Heart right ventricle (tissue), 16 donors: ENCODE measurements around the gene KSR1. TPM values are rescaled to one million over a fixed set of nuclear protein-coding genes. Genes with fewer than 3 reads are reported as not detected.

ENCODE experiments used
- ATAC-seq, 8 donors: fragments of 200-7000 bp; cut with Tn5 transposase; one replicate each; pipeline ENCODE4 v1.9.1; 2020; ENCODE audit warnings: mild to moderate bottlenecking in 8 of 8, moderate library complexity in 8 of 8, moderate number of reproducible peaks in 1 of 8
- DNase-seq, 2 donors: peaks; one replicate each; pipeline ENCODE4 v3.0.0-alpha.2; 2020
- H3K27ac ChIP-seq, 10 donors: fragments of 200-600 bp; sonication (generic) in 2 of 10; one replicate each; pipeline versions ENCODE4 v1.5.0 to v1.8.0; 2020 to 2022; ENCODE audit warnings: mild to moderate bottlenecking in 3 of 10
- H3K27me3 ChIP-seq, 7 donors: fragments of 200-600 bp; one replicate each; pipeline ENCODE4 v1.8.0; 2021 to 2022; ENCODE audit warnings: mild to moderate bottlenecking in 2 of 7
- H3K36me3 ChIP-seq, 9 donors: fragments of 200-600 bp; sonication (generic) in 1 of 9; one replicate each; pipeline versions ENCODE4 v1.5.0 to v1.8.0; 2020 to 2022; ENCODE audit warnings: mild to moderate bottlenecking in 2 of 9
- H3K4me1 ChIP-seq, 9 donors: fragments of 200-600 bp; sonication (generic) in 1 of 9; one replicate each; pipeline versions ENCODE4 v1.5.0 to v1.8.0; 2020 to 2022; ENCODE audit warnings: mild to moderate bottlenecking in 4 of 9
- H3K4me3 ChIP-seq, 10 donors: fragments of 200-600 bp; sonication (generic) in 2 of 10; one replicate each; pipeline versions ENCODE4 v1.5.0 to v1.8.0; 2020 to 2022; ENCODE audit warnings: mild to moderate bottlenecking in 7 of 10, moderate library complexity in 2 of 10
- H3K9me3 ChIP-seq, 11 donors: fragments of 200-600 bp in 10 of 11; sonication (generic) in 2 of 11; one replicate each; pipeline versions ENCODE4 v1.5.0 to v1.8.0; 2013 to 2022; ENCODE audit warnings: mild to moderate bottlenecking in 2 of 11, control low read depth in 1 of 11, moderate library complexity in 1 of 11
- CTCF ChIP-seq, 9 donors: fragments of 200-600 bp; sonication (generic) in 2 of 9; IDR thresholded peaks; one replicate each; pipeline versions ENCODE4 v1.5.0 to v1.8.0; 2021 to 2022; ENCODE audit warnings: antibody characterized with exemption in 9 of 9, mild to moderate bottlenecking in 5 of 9, moderate library complexity in 1 of 9
- WGBS, 2 donors: extraction: QIAGEN DNeasy Blood & Tissue Kit; methylation state at CpG; one replicate each; pipeline ENCODE4 v1.1.7; 2013; ENCODE audit warnings: inconsistent platforms in 1 of 2; 5-methylcytosine and 5-hydroxymethylcytosine counted together
- intact Hi-C, 10 donors: fragments of 100-400 bp; cut with DNase I; formaldehyde crosslinking; loops; one replicate each; pipeline versions ENCODE4 v1.11.1 to v1.14.2; 2022
- polyA plus RNA-seq, 2 donors: library from polyadenylated mRNA; stranded (reverse); fragments of 200-250 nt; gene quantifications; one replicate each; pipeline ENCODE4 v1.2.3, GENCODE V29; 2013
- total RNA-seq, 10 donors: library from RNA; stranded (reverse); fragmentation: NEBNext Ultra II Directional in 3 of 10; extraction: Animal tissue kit (Norgen Biotek cat#: 25700) in 3 of 10; gene quantifications; one replicate each; pipeline versions ENCODE4 v1.2.1 to v1.2.4, GENCODE V29; 2021 to 2023
- donor health status: Arrhythmogenic right ventricular cardiomyopathy.
- donor health status: ischemic (EF 13 %, LVEDD 7.1; RV severe dilation, severe dysfunction).
- donor health status: healthy with polysubstance abuse.
- donor health status: DM: no; HTN: yes; CAD: no.
- donor health status: DM: no; HTN: no; CAD: no.
- donor health status: ischemic (EF 25% LVEDD 6.9; RV normal size, moderate dysfunction).
- donor health status: ischemic (EF 25% LVEDD 5.7; RV mildly dilated, moderate dysfunction).
- donor health status: healthy.
- donor health status: DM: yes; HTN: yes; CAD: no.
- donor health status: Ischemic cardiomyopathy.
- donor health status: ischemic (EF 35%, LVEDD 5.7; RV mildly dilated, moderate dysfunction).
- donor health status: nonischemic (EF 11% LVEDD 7.7; RV severe dilation, severe dysfunction).
- donor health status: DM: yes; HTN: yes; CAD: no.
- donor health status: PGD.
- donor health status: ischemic (EF 29% LVEDD 5.4; RV normal size, mild dysfunction).
- donor health status: nonischemic (EF 23%, LVEDD 6.1; RV moderate dilation, normal function).

Gene KSR1
- total and polyA plus RNA-seq, 12 donors, result 5.6 to 19.6 (median 8.6) TPM

DNA sequence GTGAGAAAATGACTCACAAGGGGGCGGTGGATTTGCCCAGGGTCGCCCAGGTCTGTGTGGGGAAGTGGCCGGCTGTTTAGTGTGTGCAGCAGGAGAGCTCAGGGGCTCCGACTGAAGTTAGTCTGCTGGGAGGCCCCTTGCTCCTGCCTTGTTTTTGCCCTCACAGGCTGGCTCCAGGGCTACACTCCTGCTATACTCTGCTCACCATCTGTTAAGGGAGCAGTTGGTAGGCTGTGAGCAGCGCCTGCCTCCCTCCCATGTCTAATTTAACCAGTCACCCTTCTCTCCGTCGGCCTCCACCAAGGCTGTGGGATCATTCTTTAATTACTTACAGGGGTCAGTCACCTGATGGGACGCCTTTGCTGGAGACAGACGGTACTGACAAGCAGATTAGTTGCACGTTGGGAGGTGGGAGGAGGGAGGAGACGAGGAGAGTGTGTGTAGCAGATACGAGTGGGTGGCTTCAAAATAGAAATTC, 35.5 kb downstream of the KSR1 start:
- 68 to 74% methylated on average over 12 of the region's 12 CpGs for WGBS, 2 donors
- Histone ChIP-seq H3K27ac (no peak overlapping the region), H3K27me3 (no peaks in the 10 kb centered on the region), H3K9me3 (no peaks in the 10 kb centered on the region), H3K4me3 (no peak overlapping the region), H3K36me3 (no peaks in the 10 kb centered on the region), H3K4me1 (peaks cover 15 to 67% (median 46%) of the 10 kb centered on the region in 9 donors)
- DNase-seq, result no peak
- no peak for ATAC-seq
- no peak for TF ChIP-seq CTCF (IDR thresholded peaks at IDR 0.05)
- intact Hi-C loops, result loop anchor here in 8 of 10 donors (5.0 to 10.0 kb wide), 8 partner anchors 57 to 137 kb away; no protein-coding TSS in a partner anchor

DNA sequence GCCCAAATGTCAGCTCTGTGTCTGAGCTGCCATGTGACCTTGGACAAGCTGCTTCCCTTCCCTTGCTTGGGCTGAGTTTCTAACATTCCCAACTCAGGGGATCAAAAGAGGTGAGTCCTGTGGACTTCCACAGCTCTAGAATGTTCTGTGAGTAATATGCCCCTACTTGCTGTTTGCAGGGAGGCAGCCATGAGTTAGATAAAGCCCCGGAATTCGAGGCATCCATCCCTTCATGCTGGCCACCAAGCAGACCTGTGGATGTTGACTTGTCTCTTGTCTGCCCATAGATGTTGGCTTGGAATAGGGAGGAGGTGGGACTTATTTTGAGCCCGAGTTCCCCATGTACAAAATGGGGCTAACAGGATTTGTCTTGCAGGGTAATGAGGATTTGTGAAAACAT, 36.2 kb downstream of the KSR1 start:
- H3K4me3 ChIP-seq, result no peak overlapping the region
- H3K27ac ChIP-seq, result no peak overlapping the region
- H3K27me3 ChIP-seq, result no peaks in the 10 kb centered on the region
- ATAC-seq (no peak), DNase-seq (no peak)
- intact Hi-C loops, result loop anchor here in 8 of 10 donors (5.0 to 10.0 kb wide), 8 partner anchors 58 to 138 kb away; no protein-coding TSS in a partner anchor
- TF ChIP-seq CTCF (IDR thresholded peaks at IDR 0.05), result no peak
- H3K4me1 ChIP-seq, result peaks cover 15 to 60% (median 46%) of the 10 kb centered on the region in 9 donors
- H3K36me3 ChIP-seq, result no peaks in the 10 kb centered on the region
- no peaks in the 10 kb centered on the region for H3K9me3 ChIP-seq
- WGBS, 2 donors, result 82 to 91% methylated on average over 3 of the region's 3 CpGs

DNA sequence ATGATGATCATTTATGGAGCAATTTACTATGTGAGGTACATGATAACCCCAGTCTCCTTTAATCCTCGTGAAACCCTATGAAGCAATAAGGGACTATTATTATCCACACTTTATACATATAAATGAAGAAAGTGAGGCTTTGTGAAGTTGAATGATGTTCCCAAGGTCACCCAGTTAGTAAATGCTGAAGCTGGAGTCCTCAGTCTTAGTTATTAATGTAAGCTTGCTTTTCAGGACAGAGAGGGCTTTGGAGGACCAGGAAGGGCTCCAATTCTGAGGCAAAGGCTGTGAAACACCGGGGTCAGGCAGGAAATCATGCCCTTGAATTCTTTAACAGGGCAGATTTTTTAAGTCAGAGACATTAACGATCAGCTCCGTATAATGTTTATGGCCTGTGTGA, 36.8 kb downstream of the KSR1 start:
- H3K27me3 ChIP-seq, result no peaks in the 10 kb centered on the region
- peaks cover 12 to 55% (median 40%) of the 10 kb centered on the region in 9 donors for H3K4me1 ChIP-seq
- WGBS, 2 donors, result 64 to 77% methylated on average over 4 of the region's 4 CpGs
- TF ChIP-seq CTCF (IDR thresholded peaks at IDR 0.05), result no peak
- no peak for ATAC-seq
- no peak for DNase-seq
- H3K4me3 ChIP-seq, result no peak overlapping the region
- peak overlapping the region in 1 of 10 donors; percentile 2 for H3K27ac ChIP-seq
- no peaks in the 10 kb centered on the region for H3K36me3 ChIP-seq
- no peaks in the 10 kb centered on the region for H3K9me3 ChIP-seq
- intact Hi-C loops, result loop anchor here in 8 of 10 donors (5.0 to 10.0 kb wide), 8 partner anchors 58 to 138 kb away; no protein-coding TSS in a partner anchor

DNA sequence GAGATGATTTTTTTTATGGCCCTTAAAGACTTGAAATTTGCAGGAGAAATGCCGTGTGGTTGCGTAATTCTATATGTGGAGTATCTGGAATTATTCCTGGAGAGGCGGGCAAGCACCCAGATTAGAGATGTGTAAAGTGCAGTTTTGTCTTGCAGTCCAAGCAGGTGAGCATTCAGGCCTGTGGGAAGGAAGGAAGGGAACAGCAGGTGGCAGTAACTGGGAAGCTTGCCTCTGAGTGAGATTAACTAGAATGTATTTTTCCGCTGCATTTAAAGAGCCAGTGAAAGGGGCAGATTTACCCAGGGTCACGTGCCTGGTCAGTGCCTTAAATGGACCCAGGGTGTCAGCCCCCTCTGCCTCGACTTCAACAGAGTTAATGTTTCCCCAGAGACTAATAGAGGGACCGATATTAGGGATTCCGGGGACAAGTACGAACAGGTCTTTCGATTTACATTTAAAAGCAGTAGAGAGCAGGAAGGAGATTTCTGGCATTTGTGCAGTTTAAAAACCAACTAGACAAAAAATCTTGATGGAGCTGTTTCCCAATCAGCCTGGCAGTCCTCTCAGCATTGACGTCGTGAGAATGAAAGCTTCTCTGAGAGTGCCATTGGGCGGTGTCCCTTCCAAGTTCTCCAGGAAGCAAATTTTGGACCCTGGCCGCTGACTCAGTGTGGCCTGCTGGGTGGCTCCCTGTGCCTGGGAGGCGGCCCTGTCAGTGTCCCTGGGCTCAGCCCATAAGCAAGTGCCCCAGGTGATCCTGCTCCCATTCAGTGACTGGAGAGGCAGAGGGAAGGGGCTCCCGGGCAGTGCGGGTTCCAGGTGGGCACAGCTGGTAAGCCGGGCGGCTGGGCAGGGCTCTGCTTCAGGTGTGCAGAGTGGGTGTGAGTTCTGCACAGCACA, 38.2 kb downstream of the KSR1 start:
- ATAC-seq, result peak; percentile 49 to 87 (median 70)
- Histone ChIP-seq H3K27me3 (no peaks in the 10 kb centered on the region), H3K9me3 (no peaks in the 10 kb centered on the region), H3K4me1 (peaks cover under 1 to 42% (median 30%) of the 10 kb centered on the region in 9 donors), H3K27ac (peak overlapping the region in 4 of 10 donors; percentile 14 to 73 (median 23)), H3K4me3 (no peak overlapping the region), H3K36me3 (no peaks in the 10 kb centered on the region)
- intact Hi-C loops, result loop anchor here in 8 of 10 donors (5.0 to 10.0 kb wide), 8 partner anchors 60 to 140 kb away; no protein-coding TSS in a partner anchor
- 71 to 82% methylated on average over 19 of the region's 19 CpGs for WGBS, 2 donors
- TF ChIP-seq CTCF (IDR thresholded peaks at IDR 0.05), result peak in 7 of 9 donors; percentile 26 to 61 (median 43)
- DNase-seq, result peak; percentile 23 to 63
